Smooth muscle cell (in vitro differentiated cells): Measurements from ENCODE around the gene FMNL1. TPM values are rescaled to one million over a fixed set of nuclear protein-coding genes. Genes with fewer than 3 reads are reported as not detected.

Source experiments
- DNase-seq: peaks from one replicate; lab custom pipeline; 2025; ENCODE audit not compliant: unreplicated experiment; lab: John Stamatoyannopoulos, UW
- H2AFZ ChIP-seq: fragments of 200-600 bp; sonication (generic); 2 replicates; pipeline ENCODE4 v1.6.0; 2016; ENCODE audit warnings: antibody characterized with exemption, low read depth, mild to moderate bottlenecking
- H3F3A ChIP-seq: fragments of 200-600 bp; sonication (generic); 2 replicates; pipeline ENCODE4 v1.6.0; 2017; ENCODE audit warnings: antibody characterized with exemption, low read depth
- H3K27ac ChIP-seq: fragments of 200-600 bp; sonication (generic); 2 replicates; pipeline ENCODE4 v1.5.1; 2016; ENCODE audit warnings: low read depth, mild to moderate bottlenecking
- H3K27me3 ChIP-seq: fragments of 200-600 bp; sonication (generic); 2 replicates; pipeline ENCODE4 v1.6.1; 2016; ENCODE audit warnings: low read depth, mild to moderate bottlenecking
- H3K36me3 ChIP-seq: fragments of 200-600 bp; sonication (generic); 2 replicates; pipeline ENCODE4 v1.5.1; 2016; ENCODE audit warnings: low read depth
- H3K4me1 ChIP-seq: fragments of 200-600 bp; sonication (generic); 2 replicates; pipeline ENCODE4 v1.5.1; 2016; ENCODE audit warnings: low read depth
- H3K4me2 ChIP-seq: fragments of 200-600 bp; sonication (generic); 2 replicates; pipeline ENCODE4 v1.6.0; 2016; ENCODE audit warnings: mild to moderate bottlenecking
- H3K4me3 ChIP-seq: fragments of 200-600 bp; sonication (generic); 2 replicates; pipeline ENCODE4 v1.5.1; 2016; ENCODE audit warnings: mild to moderate bottlenecking
- H3K79me2 ChIP-seq: fragments of 200-600 bp; sonication (generic); 2 replicates; pipeline ENCODE4 v1.6.0; 2016; ENCODE audit warnings: low read depth, mild to moderate bottlenecking
- H3K9ac ChIP-seq: fragments of 200-600 bp; sonication (generic); 2 replicates; pipeline ENCODE4 v1.6.0; 2016; ENCODE audit warnings: low read depth
- H3K9me3 ChIP-seq: fragments of 200-600 bp; sonication (generic); replicated peaks from 2 replicates; pipeline ENCODE4 v1.5.1; 2016; ENCODE audit warnings: low read depth
- H4K20me1 ChIP-seq: fragments of 200-600 bp; sonication (generic); 2 replicates; pipeline ENCODE4 v1.6.0; 2016; ENCODE audit warnings: low read depth
- WGBS: methylation state at CpG from one replicate; pipeline ENCODE4 v1.1.7; 2016; ENCODE audit warnings: low lambda C conversion rate; 5-methylcytosine and 5-hydroxymethylcytosine counted together
- polyA plus RNA-seq: library from polyadenylated mRNA; unstranded; fragments of >200 nt; fragmentation: Nextera tagmentation; extraction: Ambion mirVana; gene quantifications from 2 replicates; pipeline ENCODE4 v1.2.1, GENCODE V29; 2016
- total RNA-seq: library from RNA; depleted of rRNA; stranded (reverse); fragments of >200 nt; gene quantifications from 2 replicates; pipeline ENCODE4 v1.2.3, GENCODE V29; 2014
- TF ChIP-seq, protein P1 (sequence below): fragments of 200-600 bp; sonication (generic); IDR thresholded peaks from 2 replicates; pipeline ENCODE4 v1.5.1; 2017; ENCODE audit warnings: borderline replicate concordance, mild to moderate bottlenecking, antibody characterized with exemption; ENCODE audit not compliant: insufficient read depth, poor library complexity, severe bottlenecking

Gene FMNL1
- total and polyA plus RNA-seq, 2 experiments from 2014 or later = 0.37 to 0.90 TPM

DNA sequence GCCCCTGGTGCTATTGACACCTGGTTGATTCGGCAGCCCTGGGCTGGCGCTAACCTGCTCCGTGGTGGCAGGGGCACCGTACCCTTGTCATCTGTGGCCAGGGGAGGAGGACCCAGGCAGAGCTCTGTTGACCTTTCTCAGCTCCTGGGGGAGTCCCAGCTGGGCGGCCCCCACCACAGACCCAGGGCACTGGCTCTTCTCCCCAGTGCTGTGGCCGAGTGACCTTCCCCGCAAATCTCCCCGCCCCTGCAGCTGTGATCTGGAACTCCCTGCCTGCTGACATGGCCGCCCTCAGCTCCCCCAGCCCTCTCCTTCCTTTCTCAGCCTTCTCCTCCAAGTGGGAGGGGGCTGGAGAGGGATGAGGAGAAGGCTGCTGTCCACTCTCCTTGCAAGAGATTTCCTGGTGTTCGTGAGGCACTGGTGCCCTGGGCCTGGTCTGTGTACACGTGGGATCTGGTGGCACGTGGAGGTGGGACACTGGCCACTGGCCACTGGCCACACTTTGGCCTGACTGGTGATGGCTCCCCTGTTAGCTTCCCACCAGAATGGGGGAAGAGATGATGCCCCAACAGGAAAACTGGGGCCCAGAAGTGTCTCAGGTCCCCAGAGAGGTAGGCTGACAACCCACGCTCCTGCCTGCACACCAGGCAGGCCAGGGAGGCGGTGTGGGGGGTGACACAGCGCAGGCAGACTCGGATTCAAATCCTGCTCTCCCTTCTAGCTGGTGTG is 8.2 kb downstream of the FMNL1 start:
- peak overlapping the region; percentile 63 for H3K27ac ChIP-seq
- no peaks in the 10 kb centered on the region for H3K36me3 ChIP-seq
- TF ChIP-seq, protein P1, sequence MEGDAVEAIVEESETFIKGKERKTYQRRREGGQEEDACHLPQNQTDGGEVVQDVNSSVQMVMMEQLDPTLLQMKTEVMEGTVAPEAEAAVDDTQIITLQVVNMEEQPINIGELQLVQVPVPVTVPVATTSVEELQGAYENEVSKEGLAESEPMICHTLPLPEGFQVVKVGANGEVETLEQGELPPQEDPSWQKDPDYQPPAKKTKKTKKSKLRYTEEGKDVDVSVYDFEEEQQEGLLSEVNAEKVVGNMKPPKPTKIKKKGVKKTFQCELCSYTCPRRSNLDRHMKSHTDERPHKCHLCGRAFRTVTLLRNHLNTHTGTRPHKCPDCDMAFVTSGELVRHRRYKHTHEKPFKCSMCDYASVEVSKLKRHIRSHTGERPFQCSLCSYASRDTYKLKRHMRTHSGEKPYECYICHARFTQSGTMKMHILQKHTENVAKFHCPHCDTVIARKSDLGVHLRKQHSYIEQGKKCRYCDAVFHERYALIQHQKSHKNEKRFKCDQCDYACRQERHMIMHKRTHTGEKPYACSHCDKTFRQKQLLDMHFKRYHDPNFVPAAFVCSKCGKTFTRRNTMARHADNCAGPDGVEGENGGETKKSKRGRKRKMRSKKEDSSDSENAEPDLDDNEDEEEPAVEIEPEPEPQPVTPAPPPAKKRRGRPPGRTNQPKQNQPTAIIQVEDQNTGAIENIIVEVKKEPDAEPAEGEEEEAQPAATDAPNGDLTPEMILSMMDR = no peak
- no peaks in the 10 kb centered on the region for H3K27me3 ChIP-seq
- H3K9ac ChIP-seq = peak overlapping the region; percentile 50
- H3F3A ChIP-seq = no peaks in the 10 kb centered on the region
- H3K4me1 ChIP-seq = peaks cover 17% of the 10 kb centered on the region
- H3K9me3 ChIP-seq = no peaks in the 10 kb centered on the region
- WGBS = 86% methylated on average over 16 of the region's 16 CpGs
- H3K4me2 ChIP-seq = peak overlapping the region; percentile 74
- no peaks in the 10 kb centered on the region for H4K20me1 ChIP-seq
- H3K79me2 ChIP-seq = no peaks in the 10 kb centered on the region
- no peak for DNase-seq
- H2AFZ ChIP-seq = no peak overlapping the region
- no peak overlapping the region for H3K4me3 ChIP-seq

DNA sequence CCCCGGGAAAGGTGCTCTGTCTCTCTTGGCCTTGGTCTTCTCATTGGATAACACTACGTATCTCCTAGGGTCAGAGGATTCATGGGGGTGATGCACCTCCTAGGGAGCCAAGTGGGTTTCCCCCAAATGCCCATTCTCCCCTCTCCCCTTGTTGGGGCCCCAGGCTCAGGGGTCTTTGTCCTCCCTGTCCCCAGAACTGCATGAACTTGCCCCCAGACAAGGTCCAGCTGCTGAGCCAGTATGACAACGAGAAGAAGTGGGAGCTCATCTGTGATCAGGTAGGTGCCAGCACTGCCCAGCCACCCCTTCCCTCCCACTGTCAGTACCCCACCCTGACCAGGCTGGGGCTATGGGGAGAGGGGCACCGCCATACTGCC is 8.7 kb downstream of the FMNL1 start:
- H3K36me3 ChIP-seq = no peaks in the 10 kb centered on the region
- TF ChIP-seq, protein P1 = no peak
- no peak overlapping the region for H3K27ac ChIP-seq
- H3K9me3 ChIP-seq = no peaks in the 10 kb centered on the region
- H3K9ac ChIP-seq = no peak overlapping the region
- H2AFZ ChIP-seq = no peak overlapping the region
- no peaks in the 10 kb centered on the region for H3K79me2 ChIP-seq
- peak overlapping the region; percentile 51 for H3K4me2 ChIP-seq
- H3F3A ChIP-seq = no peaks in the 10 kb centered on the region
- no peak for DNase-seq
- H4K20me1 ChIP-seq = no peaks in the 10 kb centered on the region
- whole genome bisulfite sequencing = 95% methylated on average over 4 of the region's 4 CpGs
- peaks cover 17% of the 10 kb centered on the region for H3K4me1 ChIP-seq
- no peak overlapping the region for H3K4me3 ChIP-seq
- H3K27me3 ChIP-seq = no peaks in the 10 kb centered on the region

DNA sequence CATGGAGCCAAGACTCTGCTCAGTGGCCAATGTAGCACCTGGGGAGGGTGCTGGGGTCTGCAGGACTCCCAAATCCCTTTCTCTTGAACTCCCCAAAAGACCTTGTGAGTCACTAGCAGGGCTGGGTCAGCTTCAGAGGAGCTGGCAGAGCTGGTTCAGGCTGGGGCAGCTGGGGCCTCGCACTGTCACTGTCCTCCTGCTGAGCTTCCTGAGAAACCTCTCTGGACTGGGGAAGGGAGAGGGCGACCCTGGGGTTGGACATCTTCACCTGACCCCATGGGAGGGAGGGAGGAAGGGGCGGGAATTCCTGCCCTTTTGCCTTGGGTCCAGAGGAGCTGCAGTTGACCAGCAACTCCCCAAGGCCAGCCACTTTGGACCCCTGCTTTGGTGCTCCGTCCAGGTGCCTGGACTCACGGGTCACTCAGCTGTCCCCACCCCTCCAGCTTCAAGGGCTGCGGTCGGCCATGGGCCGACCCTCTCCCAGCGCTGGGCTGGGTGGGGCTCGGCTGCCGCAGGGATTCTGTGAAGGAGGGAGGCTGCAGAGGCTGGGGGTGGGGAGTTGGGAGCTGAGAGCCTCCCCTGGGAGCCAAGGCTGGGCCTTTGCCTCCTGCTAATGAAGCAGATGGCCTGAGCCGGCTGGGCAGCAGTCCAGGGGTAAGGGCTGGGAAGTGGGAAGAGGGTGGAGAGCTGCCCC is 9.2 kb downstream of the FMNL1 start:
- Histone ChIP-seq H3K4me1 (peaks cover 17% of the 10 kb centered on the region), H3K27me3 (no peaks in the 10 kb centered on the region), H3K79me2 (no peaks in the 10 kb centered on the region), H2AFZ (no peak overlapping the region), H3K27ac (no peak overlapping the region), H3K36me3 (no peaks in the 10 kb centered on the region), H3K4me3 (no peak overlapping the region), H3F3A (no peaks in the 10 kb centered on the region), H3K9ac (no peak overlapping the region), H3K9me3 (no peaks in the 10 kb centered on the region), H4K20me1 (no peaks in the 10 kb centered on the region), H3K4me2 (peak overlapping the region; percentile 51)
- WGBS = 73% methylated on average over 12 of the region's 12 CpGs
- TF ChIP-seq, protein P1 = no peak
- no peak for DNase-seq
